ENCODE measurements around the gene FOSL1. TPM values are rescaled to one million over a fixed set of nuclear protein-coding genes. Genes with fewer than 3 reads are reported as not detected.
"Not testable (repeated sequence)": the region's sequence is repeated elsewhere in the genome, so short reads cannot be mapped to it uniquely, and the experiment has no call there.

Gene FOSL1
- polyA plus RNA-seq, 1 donor (not counting 4 experiments of a cell fraction or from before 2014, with no cell fraction given) = 21.8 TPM

DNA sequence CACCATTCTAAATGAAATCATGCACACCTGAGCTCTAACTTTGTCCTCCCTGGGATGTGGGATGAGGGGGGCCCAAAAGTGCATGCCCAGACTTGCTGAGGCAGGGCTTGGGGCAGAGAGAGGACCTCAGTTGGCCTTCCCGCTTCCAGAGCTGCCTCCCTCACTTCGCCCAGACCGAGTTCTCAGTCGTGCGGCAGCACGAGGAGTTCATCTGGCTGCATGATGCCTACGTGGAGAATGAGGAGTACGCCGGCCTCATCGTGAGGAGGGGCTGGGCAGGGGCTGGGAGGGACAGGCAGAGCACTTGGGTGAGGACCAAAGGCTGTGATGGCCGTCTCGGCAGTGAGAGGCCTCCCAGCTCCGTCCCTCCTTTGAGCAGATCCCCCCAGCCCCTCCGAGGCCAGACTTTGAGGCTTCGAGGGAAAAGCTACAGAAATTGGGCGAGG is 50.4 kb downstream of the FOSL1 start:
- TF ChIP-seq EZH2 (IDR thresholded peaks at IDR 0.05; ENCODE audit: low read length) = no peak
- TF ChIP-seq, protein P1, sequence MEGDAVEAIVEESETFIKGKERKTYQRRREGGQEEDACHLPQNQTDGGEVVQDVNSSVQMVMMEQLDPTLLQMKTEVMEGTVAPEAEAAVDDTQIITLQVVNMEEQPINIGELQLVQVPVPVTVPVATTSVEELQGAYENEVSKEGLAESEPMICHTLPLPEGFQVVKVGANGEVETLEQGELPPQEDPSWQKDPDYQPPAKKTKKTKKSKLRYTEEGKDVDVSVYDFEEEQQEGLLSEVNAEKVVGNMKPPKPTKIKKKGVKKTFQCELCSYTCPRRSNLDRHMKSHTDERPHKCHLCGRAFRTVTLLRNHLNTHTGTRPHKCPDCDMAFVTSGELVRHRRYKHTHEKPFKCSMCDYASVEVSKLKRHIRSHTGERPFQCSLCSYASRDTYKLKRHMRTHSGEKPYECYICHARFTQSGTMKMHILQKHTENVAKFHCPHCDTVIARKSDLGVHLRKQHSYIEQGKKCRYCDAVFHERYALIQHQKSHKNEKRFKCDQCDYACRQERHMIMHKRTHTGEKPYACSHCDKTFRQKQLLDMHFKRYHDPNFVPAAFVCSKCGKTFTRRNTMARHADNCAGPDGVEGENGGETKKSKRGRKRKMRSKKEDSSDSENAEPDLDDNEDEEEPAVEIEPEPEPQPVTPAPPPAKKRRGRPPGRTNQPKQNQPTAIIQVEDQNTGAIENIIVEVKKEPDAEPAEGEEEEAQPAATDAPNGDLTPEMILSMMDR (optimal IDR thresholded peaks at IDR 0.05 in 1 of 3, IDR thresholded peaks at IDR 0.05 in 1 of 3, conservative IDR thresholded peaks at IDR 0.05 in 1 of 3; ENCODE audit: extremely low read depth in 1 of 3, insufficient read depth in 2 of 3, low read length in 3 of 3) = no peak
- no peak overlapping the region for H2AFZ ChIP-seq (ENCODE audit: control insufficient read depth, low read length)
- no peaks in the 10 kb centered on the region for H3K9me3 ChIP-seq (ENCODE audit: control insufficient read depth, low read depth, low read length)
- peaks cover 24% of the 10 kb centered on the region for H4K20me1 ChIP-seq (ENCODE audit: control insufficient read depth, extremely low read depth, insufficient read depth, low read length)
- no peak overlapping the region for H3K9ac ChIP-seq (ENCODE audit: control insufficient read depth, extremely low read depth, insufficient read depth, low read length)
- H3K27me3 ChIP-seq (ENCODE audit: control insufficient read depth, extremely low read depth, insufficient read depth, low read length) = no peaks in the 10 kb centered on the region
- H3K4me3 ChIP-seq (ENCODE audit: control insufficient read depth in 2 of 3, extremely low read depth in 1 of 3, insufficient read depth in 2 of 3, low read depth in 1 of 3, low read length in 3 of 3) = no peak overlapping the region
- H3K27ac ChIP-seq (ENCODE audit: control insufficient read depth, insufficient read depth, low read length) = no peak overlapping the region
- H3K9me1 ChIP-seq (ENCODE audit: control insufficient read depth, extremely low read depth, insufficient read depth, low read length) = no peaks in the 10 kb centered on the region
- FAIRE-seq = no peak
- H3K36me3 ChIP-seq (ENCODE audit: control insufficient read depth in 2 of 2, extremely low read depth in 1 of 2, insufficient read depth in 2 of 2, low read length in 2 of 2) = peaks cover 20 to 26% of the 10 kb centered on the region in 2 experiments
- no peak for DNase-seq (ENCODE audit: low read depth, low spot score)
- H3K79me2 ChIP-seq (ENCODE audit: control insufficient read depth, insufficient read depth, low read length) = peaks cover 12% of the 10 kb centered on the region
- no peaks in the 10 kb centered on the region for H3K4me1 ChIP-seq (ENCODE audit: control insufficient read depth, extremely low read depth, insufficient read depth, low read length)
- dilution Hi-C loops (cut with MboI; ENCODE audit: extremely low pct_ligation_motif_present, low sequenced_read_pairs) = no loop called here
- no peak overlapping the region for H3K4me2 ChIP-seq (ENCODE audit: control insufficient read depth, extremely low read depth, insufficient read depth, low read depth, low read length)

DNA sequence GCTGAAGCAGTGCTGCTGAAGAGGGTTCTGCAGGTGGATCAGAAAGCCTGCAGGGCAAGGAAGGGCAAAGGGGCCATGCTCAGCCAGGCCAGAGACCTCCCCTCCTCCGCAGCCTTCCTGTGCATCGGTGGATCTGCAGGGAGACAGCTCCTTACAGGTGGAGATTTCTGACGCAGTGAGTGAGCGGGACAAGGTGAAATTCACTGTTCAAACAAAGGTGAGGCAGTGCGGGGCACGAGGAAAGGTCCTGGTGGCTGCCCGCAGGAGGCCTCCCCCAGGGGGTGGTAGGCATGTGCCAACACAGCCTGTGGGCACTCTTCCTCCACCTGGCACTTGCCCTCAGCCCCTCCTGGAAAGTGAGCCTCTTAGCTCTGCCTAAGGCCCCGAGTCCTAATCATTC is 50.8 kb downstream of the FOSL1 start:
- no peak for TF ChIP-seq EZH2 (IDR thresholded peaks at IDR 0.05; ENCODE audit: low read length)
- TF ChIP-seq, protein P1 (optimal IDR thresholded peaks at IDR 0.05 in 1 of 3, IDR thresholded peaks at IDR 0.05 in 1 of 3, conservative IDR thresholded peaks at IDR 0.05 in 1 of 3; ENCODE audit: extremely low read depth in 1 of 3, insufficient read depth in 2 of 3, low read length in 3 of 3) = no peak
- Histone ChIP-seq H3K4me3 (ENCODE audit: control insufficient read depth in 2 of 3, extremely low read depth in 1 of 3, insufficient read depth in 2 of 3, low read depth in 1 of 3, low read length in 3 of 3) (no peak overlapping the region), H3K9ac (ENCODE audit: control insufficient read depth, extremely low read depth, insufficient read depth, low read length) (no peak overlapping the region), H3K9me1 (ENCODE audit: control insufficient read depth, extremely low read depth, insufficient read depth, low read length) (no peaks in the 10 kb centered on the region), H3K9me3 (ENCODE audit: control insufficient read depth, low read depth, low read length) (no peaks in the 10 kb centered on the region), H2AFZ (ENCODE audit: control insufficient read depth, low read length) (no peak overlapping the region), H3K4me1 (ENCODE audit: control insufficient read depth, extremely low read depth, insufficient read depth, low read length) (no peaks in the 10 kb centered on the region), H3K79me2 (ENCODE audit: control insufficient read depth, insufficient read depth, low read length) (peaks cover 8% of the 10 kb centered on the region), H4K20me1 (ENCODE audit: control insufficient read depth, extremely low read depth, insufficient read depth, low read length) (peaks cover 20% of the 10 kb centered on the region), H3K27me3 (ENCODE audit: control insufficient read depth, extremely low read depth, insufficient read depth, low read length) (no peaks in the 10 kb centered on the region), H3K4me2 (ENCODE audit: control insufficient read depth, extremely low read depth, insufficient read depth, low read depth, low read length) (no peak overlapping the region), H3K36me3 (ENCODE audit: control insufficient read depth in 2 of 2, extremely low read depth in 1 of 2, insufficient read depth in 2 of 2, low read length in 2 of 2) (peaks cover 16 to 22% of the 10 kb centered on the region in 2 experiments), H3K27ac (ENCODE audit: control insufficient read depth, insufficient read depth, low read length) (no peak overlapping the region)
- DNase-seq (ENCODE audit: low read depth, low spot score) (no peak), FAIRE-seq (no peak)
- dilution Hi-C loops (cut with MboI; ENCODE audit: extremely low pct_ligation_motif_present, low sequenced_read_pairs) = no loop called here

DNA sequence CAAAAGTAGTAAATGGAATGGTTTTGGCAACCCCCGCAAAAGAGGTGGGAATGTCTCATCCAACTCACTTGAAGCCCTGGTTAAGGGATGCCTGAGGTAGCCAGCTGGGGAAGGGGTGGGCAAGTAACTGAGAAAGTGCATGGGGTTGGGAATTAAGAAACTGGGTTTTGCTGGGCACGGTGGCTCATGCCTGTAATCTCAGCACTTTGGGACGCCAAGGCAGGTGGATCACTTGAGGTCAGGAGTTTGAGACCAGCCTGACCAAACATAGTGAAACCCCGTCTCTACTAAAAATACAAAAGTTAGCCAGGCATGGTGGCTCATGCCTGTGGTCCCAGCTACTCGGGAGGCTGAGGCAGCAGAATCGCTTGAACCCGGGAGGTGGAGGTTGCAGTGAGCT is 51.5 kb downstream of the FOSL1 start:
- H3K79me2 ChIP-seq (ENCODE audit: control insufficient read depth, insufficient read depth, low read length); DNase-seq (ENCODE audit: low read depth, low spot score); FAIRE-seq; H3K27me3 ChIP-seq (ENCODE audit: control insufficient read depth, extremely low read depth, insufficient read depth, low read length); H2AFZ ChIP-seq (ENCODE audit: control insufficient read depth, low read length); H3K4me2 ChIP-seq (ENCODE audit: control insufficient read depth, extremely low read depth, insufficient read depth, low read depth, low read length); H3K9me3 ChIP-seq (ENCODE audit: control insufficient read depth, low read depth, low read length); H3K9me1 ChIP-seq (ENCODE audit: control insufficient read depth, extremely low read depth, insufficient read depth, low read length); dilution Hi-C loops (cut with MboI; ENCODE audit: extremely low pct_ligation_motif_present, low sequenced_read_pairs); H3K4me3 ChIP-seq (ENCODE audit: control insufficient read depth in 2 of 3, extremely low read depth in 1 of 3, insufficient read depth in 2 of 3, low read depth in 1 of 3, low read length in 3 of 3); H3K4me1 ChIP-seq (ENCODE audit: control insufficient read depth, extremely low read depth, insufficient read depth, low read length); H3K27ac ChIP-seq (ENCODE audit: control insufficient read depth, insufficient read depth, low read length); H3K9ac ChIP-seq (ENCODE audit: control insufficient read depth, extremely low read depth, insufficient read depth, low read length): not testable (repeated sequence)
- peaks cover 9 to 15% of the 10 kb centered on the region in 2 experiments for H3K36me3 ChIP-seq (ENCODE audit: control insufficient read depth in 2 of 2, extremely low read depth in 1 of 2, insufficient read depth in 2 of 2, low read length in 2 of 2)
- peaks cover 13% of the 10 kb centered on the region for H4K20me1 ChIP-seq (ENCODE audit: control insufficient read depth, extremely low read depth, insufficient read depth, low read length)

Data from keratinocyte (primary cell).